ENCODE measurements around the gene DGCR6.
"Not testable (repeated sequence)": the region's sequence is repeated elsewhere in the genome, so short reads cannot be mapped to it uniquely, and the experiment has no call there.

DGCR6 gene

DNA sequence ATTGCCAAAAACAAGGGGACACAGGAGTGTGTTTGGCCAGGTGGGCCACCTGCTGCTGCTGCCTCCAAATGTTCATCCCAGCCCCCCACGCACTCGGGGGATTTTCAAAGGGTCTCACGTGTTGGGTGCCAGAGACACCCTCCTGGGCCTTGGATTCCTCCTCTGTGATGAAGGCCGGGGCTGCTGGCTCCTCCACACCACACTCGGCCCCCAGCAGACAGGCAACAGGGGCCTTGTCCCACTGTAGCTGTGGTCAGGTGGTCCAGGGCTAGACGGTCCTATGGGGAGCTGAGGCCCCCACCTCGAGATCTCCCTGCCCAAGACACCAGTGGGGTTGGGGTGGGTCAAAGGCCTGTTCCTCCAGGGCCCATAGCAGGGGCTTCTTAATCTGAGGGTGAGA lies 55.1 kb downstream of the DGCR6 start:
- DNase-seq (ENCODE audit: low read depth): not testable (repeated sequence)
